IPS-18c (cell line): Measurements from ENCODE around the gene EIF4ENIF1.
"Not testable (repeated sequence)": the region's sequence is repeated elsewhere in the genome, so short reads cannot be mapped to it uniquely, and the experiment has no call there.

Source experiments
- H3K4me3 ChIP-seq: 2 replicates; pipeline ENCODE4 v1.7.0; 2013; ENCODE audit warnings: low read depth, mild to moderate bottlenecking, low read length, moderate library complexity; ENCODE audit not compliant: insufficient read depth
- H3K9me3 ChIP-seq: one replicate; pipeline ENCODE4 v1.6.1; 2013; ENCODE audit warnings: mild to moderate bottlenecking, low read length, moderate library complexity; ENCODE audit not compliant: control insufficient read depth, insufficient read depth

Gene EIF4ENIF1

GRCh38 chr22:31451709-31452571, 37.7 kb downstream of the EIF4ENIF1 start:
- Histone ChIP-seq H3K4me3 (no peak overlapping the region), H3K9me3 (no peaks in the 10 kb centered on the region)

GRCh38 chr22:31449506-31449905, 40.1 kb downstream of the EIF4ENIF1 start:
- no peak overlapping the region for H3K4me3 ChIP-seq
- H3K9me3 ChIP-seq = no peaks in the 10 kb centered on the region

DNA sequence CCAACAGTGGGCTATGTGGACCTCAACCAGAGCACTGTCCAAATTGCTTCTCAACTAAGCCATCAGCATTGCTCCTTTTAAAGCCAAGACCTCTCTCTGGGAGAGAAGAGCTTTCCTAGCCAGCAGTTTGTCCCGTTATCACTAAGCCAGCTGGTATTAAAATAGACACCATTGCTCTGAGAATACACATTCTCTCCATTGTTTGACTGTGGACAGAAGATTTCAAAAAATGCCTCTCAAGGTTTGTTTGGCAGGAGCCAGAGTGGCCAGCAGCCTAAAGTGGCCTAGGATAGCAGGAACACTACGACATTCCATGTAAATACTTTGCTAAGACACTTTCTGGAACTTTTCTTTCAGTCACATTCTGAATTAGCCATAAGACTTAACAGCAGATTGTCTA, 41.3 kb downstream of the EIF4ENIF1 start:
- Histone ChIP-seq H3K4me3 (no peak overlapping the region), H3K9me3 (no peaks in the 10 kb centered on the region)

- no peaks in the 10 kb centered on the region for H3K9me3 ChIP-seq
- no peak overlapping the region for H3K4me3 ChIP-seq
Measured at GRCh38 chr22:31447337-31447736, 42.3 kb downstream of the EIF4ENIF1 start.

DNA sequence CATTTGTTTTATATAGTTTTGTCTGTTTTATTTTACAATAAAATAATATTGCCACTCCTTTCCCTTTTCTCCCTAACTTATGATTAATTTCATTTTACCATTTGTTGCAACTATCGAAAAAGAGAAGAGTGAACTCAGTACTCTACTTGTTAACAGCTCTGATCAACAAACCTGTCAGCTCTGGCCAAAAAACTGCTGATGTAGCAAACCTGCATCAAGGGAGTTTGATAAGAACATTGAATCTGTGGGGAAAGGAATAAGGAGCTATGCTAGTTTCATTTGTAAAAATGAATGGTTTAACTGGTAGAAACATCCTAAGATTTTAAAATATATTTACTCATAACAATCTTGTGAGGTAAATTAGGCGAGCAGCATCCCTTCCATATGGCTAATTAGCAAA, 42.9 kb downstream of the EIF4ENIF1 start:
- H3K9me3 ChIP-seq = no peaks in the 10 kb centered on the region

DNA sequence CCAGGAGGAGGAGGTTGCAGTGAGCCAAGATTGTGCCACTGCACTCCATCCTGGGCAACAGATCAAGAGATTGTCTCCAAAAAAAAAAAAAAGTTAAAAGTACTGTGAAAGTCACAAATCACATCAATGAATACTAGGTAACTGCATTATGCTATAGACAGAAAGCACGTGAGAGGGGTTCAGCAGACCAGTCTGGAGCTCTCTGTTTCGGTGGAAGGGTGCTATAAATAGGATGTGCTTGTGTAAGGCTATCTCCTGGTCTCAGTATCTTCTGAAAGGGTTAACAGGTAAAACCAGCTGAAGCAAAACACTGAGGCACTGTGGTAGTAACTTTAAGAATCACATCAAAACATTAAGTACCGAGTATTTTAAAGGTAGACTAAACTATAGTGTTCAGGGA, 43.4 kb downstream of the EIF4ENIF1 start:
- Histone ChIP-seq H3K9me3 (no peaks in the 10 kb centered on the region), H3K4me3 (no peak overlapping the region)

More for the DNA sequence above, 42.9 kb downstream of the EIF4ENIF1 start:
- no peak overlapping the region for H3K4me3 ChIP-seq

- H3K9me3 ChIP-seq = no peaks in the 10 kb centered on the region
- no peak overlapping the region for H3K4me3 ChIP-seq
Measured at GRCh38 chr22:31445642-31446041, 44.0 kb downstream of the EIF4ENIF1 start.

DNA sequence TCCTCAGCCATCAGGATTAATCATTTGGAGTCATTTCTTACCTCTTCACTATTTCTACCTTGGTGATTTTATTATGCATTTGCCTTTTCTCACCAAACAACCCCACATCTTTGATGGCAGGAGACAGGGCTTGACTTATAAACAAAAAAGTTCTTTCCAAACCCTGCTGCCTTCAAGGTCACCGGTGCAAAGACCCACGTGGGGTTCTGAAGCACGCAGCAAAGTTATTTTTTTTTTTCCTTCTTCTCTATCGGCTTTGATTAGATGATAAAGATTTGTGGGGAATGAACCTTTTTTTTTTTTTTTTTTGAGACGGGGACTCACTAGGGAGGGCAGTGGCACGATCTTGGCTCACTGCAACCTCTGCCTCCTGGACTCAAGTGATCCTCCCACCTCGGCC, 46.1 kb downstream of the EIF4ENIF1 start:
- Histone ChIP-seq H3K4me3 (no peak overlapping the region), H3K9me3 (no peaks in the 10 kb centered on the region)

DNA sequence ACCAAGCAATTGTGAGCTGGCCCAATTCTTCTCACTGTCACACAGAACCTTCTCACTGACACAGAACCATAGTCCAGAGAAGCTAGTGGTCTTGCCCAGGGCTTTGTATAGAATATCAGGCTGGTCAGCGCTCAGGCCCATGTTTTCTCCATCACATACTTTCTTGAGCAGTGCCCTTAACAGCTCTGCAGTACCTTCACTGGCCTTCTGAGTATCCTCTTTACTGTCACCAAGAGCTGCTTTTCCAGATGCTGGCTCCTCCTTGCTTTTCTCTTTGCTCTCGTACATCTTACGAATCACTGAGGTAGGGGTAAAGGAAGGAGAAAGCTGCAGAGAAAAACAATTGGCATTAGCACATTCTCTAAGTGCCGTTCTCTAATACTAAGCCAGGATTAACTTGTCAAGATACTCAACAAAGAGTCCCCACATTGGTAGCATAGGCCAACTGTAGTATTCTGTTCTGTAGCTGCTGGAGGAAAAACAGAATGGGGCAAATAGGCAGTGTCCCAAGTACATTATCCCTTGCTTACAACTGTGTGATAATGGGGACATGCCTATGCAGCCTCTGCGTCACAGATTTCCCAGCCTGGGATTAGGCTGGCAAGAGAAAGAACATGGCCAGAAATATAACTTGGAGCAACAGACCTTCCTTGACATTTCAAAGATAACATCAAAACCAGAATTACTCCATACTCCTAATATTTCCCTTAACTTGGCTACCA, 46.7 kb downstream of the EIF4ENIF1 start:
- H3K4me3 ChIP-seq = no peak overlapping the region

GRCh38 chr22:31441652-31442051, 48.0 kb downstream of the EIF4ENIF1 start:
- Histone ChIP-seq H3K9me3 (no peaks in the 10 kb centered on the region), H3K4me3 (no peak overlapping the region)

More for the DNA sequence above, 46.7 kb downstream of the EIF4ENIF1 start:
- no peaks in the 10 kb centered on the region for H3K9me3 ChIP-seq

DNA sequence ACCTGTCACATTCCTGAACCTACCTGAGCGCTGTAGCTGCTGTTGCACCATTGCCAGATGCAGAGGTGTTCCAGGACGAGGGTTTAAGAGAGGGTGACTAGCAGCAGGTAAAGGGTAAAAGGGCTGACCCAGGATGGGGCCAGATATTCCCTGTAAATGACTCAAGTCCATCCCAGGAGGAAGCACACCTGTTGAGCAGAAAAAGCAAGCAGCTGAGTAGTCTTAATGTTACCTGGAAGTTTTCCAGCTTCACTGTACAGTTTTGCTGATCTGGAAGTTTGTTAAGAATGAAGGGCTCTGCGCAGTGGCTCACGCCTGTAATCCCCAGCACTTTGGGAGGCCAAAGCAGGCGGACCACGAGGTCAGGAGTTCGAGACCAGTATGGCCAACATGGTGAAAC, 49.0 kb downstream of the EIF4ENIF1 start:
- Histone ChIP-seq H3K4me3 (no peak overlapping the region), H3K9me3 (no peaks in the 10 kb centered on the region)

GRCh38 chr22:31439808-31440207, 49.8 kb downstream of the EIF4ENIF1 start:
- H3K4me3 ChIP-seq = no peak overlapping the region
- no peaks in the 10 kb centered on the region for H3K9me3 ChIP-seq

DNA sequence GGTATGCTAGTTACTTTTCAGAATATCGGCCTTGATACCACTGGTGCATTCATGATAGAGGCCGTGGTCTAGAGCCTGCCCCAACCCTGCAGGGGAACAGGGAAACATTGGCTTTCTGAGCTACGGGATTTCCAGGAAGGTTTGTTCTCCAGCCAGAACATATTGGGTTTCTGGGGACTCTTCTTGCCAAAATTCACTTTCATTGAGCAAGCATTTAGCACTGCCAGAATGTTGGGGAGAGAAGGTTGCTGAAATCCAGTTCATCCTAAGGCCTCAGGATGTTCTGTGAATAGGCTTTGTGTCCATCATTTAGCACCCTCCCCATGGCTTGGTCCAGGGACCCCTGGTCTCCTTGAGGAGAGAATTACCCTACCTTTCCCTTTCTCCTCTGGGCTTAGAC, 53.5 kb downstream of the EIF4ENIF1 start:
- Histone ChIP-seq H3K4me3 (no peak overlapping the region), H3K9me3 (no peaks in the 10 kb centered on the region)

DNA sequence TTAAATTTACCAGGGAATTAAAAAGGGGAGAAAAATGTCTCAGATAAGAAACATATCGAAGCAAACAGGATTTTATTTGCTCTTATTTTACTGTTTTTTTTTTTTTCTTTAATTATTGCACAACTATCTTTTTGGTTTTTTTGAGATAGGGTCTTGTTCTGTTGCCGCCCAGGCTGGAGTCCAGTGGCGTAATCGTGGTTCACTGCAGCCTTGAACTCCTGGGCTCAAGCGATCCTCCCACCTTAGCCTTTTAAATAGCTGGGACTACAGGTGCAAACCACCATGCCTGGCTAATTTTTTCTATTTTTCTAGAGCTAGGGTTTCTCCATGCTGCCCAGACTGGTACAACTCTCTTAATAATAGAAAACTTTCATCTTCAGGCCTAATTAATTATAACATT, 57.7 kb downstream of the EIF4ENIF1 start:
- Histone ChIP-seq H3K4me3 (no peak overlapping the region), H3K9me3 (no peaks in the 10 kb centered on the region)

GRCh38 chr22:31425331-31426050, 64.2 kb downstream of the EIF4ENIF1 start:
- no peak overlapping the region for H3K4me3 ChIP-seq

GRCh38 chr22:31402350-31402749, 87.3 kb downstream of the EIF4ENIF1 start:
- not testable (repeated sequence) for H3K4me3 ChIP-seq, H3K9me3 ChIP-seq

More at GRCh38 chr22:31425331-31426050, 64.2 kb downstream of the EIF4ENIF1 start:
- no peaks in the 10 kb centered on the region for H3K9me3 ChIP-seq

GRCh38 chr22:31400023-31400397, 89.6 kb downstream of the EIF4ENIF1 start:
- Histone ChIP-seq H3K4me3 (peak overlapping the region; percentile 93), H3K9me3 (no peaks in the 10 kb centered on the region)
